GM21360 (cell line): ENCODE results near the gene CD72.
"Not testable (repeated sequence)": the region's sequence is repeated elsewhere in the genome, so short reads cannot be mapped to it uniquely, and the experiment has no call there.

Experiments used
- ATAC-seq: cut with Tn5 transposase; IDR thresholded peaks from one replicate; pipeline ENCODE4 v1.9.1; 2021; ENCODE audit warnings: mild to moderate bottlenecking, moderate library complexity; ENCODE audit not compliant: unreplicated experiment

The CD72 gene

DNA sequence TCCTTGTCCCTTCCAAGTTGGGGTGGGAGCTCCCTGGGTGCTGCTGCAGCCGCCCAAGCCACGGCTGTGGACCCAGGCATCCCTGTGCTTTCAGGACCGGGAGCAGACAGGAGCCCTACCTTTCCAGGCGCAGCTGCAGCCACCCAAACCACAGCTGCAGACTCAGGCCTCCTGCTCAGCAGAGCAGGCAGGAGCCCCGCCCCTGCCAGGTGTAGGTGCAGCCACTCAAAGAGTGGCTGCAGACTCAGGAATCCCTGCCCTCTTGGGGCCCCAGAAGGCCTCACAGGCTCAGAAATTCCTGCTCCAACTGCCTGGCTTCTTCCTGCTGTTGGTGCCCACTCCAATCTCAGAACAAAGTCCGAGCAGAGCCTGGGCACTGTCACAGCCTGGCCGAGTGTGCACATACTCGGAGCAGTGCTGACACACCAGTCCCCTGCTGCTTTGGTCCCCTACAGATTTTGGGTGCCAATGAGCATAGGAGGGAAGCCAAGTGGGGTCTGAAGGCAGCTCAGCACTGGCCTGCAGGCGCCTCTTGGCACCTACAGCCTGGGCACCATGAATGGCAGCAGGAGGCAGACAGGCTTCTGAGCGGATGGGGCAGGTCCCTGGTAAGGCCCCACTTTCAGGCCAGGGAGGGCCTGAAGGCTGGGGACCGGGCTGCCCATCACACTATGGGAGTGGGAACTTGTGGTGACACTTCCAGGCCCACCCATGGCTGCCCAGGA, 19.2 kb downstream of the CD72 start:
- ATAC-seq = no peak

DNA sequence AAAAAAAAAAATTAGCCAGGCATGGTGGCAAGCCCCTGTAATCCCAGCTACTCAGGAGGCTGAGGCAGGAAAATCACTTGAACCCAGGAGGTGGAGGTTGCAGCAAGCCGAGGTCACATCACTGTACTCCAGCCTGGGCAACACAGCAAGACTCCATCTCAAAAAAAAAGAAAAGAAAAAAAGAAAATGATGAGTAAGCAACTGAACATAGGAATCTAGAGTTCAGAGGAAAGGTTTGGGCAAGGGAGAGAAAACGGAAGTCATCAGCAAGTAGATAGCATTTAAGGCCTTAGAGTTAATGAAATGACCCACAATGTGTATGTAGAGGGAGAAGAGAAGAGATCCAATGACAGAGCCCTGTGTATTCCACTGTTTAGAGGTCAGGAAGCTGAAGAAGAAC, 21.3 kb downstream of the CD72 start:
- ATAC-seq = not testable (repeated sequence)

DNA sequence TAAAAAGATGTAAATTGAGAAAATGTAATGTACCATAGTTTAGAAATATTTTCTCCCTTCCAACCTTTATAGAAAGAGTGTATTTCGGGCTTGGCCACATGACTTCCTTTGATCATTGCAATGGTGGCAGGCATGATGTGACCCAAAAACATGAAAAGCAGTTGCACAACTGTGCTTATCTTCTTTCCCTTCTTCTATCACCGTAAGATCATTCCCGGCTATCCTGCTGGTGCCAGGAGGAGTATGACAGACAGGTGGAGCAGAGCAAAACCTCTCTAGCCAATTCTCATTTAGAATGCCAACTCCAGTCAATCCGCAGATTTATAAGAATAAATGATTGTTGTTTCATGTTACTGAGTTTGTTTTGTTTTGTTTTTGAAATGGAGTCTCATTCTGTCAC, 23.7 kb downstream of the CD72 start:
- ATAC-seq = no peak

DNA sequence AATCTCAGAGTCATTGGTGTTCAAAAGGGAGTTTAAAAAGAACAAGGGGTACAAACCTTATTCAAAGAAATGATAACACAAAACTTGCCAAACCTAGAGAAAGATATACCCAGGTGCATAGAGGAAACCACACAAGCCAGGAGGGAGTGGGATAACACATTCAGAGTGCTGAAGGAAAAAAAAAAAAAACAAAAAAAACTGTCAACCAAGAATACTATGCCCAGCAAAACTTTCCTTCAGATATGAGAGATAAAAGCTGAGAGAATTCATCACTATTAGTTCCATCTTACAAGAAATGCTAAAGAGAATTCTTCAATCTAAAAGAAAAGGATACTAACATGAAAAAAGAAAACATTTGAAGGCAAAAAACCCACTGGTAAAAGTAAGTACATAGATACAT, 24.6 kb downstream of the CD72 start:
- no peak for ATAC-seq

DNA sequence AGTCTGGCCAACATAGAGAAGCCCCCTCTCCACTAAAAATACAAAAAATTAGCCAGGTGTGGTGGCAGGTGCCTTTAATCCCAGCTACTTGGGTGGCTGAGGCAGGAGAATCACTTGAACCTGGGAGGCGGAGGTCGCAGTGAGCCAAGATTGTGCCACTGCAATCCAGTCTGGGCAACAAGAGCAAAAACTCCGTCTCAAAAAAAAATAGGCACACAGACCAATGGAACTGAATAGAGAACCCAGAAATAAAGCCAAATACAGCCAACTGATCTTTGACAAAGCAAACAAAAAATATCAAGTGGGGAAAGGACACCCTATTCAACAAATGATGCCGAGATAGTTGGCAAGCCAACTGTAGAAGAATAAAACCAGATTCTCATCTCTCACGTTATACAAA, 29.7 kb downstream of the CD72 start:
- not testable (repeated sequence) for ATAC-seq

DNA sequence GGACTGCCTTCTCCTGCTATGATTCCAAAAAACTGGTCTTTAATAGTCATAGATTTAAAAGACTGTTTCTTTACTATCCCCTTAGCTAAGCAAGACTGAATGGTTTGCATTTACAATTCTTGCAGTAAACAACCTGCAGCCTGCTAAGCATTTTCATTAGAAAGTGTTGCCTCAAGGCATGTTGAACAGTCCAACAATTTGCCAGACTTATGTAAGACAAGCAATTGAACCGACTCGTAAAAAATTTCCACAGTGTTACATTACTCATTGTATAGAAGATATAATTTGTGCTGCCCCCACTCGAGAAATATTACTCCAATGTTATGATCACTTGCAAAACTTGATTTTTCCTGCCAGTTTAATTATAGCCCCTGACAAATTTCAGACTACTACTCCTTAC, 33.5 kb downstream of the CD72 start:
- not testable (repeated sequence) for ATAC-seq

DNA sequence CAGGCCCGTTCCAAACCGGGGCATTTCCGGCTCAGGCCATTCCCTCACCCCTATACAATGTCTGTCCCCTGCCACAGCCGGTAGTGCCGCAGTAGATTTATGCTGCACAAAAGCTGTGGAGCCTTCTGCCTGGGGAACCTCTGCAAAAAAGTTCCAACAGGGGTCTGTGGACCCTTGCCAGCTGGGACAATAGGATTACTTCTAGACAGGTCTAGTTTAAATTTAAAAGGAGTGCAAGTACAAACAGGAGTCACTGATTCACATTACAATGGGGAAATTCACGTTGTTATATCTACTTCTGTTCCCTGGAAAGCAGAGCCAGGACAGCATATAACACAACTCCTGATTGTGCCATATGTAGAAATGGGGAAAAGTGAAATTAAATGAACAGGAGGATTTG, 34.7 kb downstream of the CD72 start:
- ATAC-seq = not testable (repeated sequence)

DNA sequence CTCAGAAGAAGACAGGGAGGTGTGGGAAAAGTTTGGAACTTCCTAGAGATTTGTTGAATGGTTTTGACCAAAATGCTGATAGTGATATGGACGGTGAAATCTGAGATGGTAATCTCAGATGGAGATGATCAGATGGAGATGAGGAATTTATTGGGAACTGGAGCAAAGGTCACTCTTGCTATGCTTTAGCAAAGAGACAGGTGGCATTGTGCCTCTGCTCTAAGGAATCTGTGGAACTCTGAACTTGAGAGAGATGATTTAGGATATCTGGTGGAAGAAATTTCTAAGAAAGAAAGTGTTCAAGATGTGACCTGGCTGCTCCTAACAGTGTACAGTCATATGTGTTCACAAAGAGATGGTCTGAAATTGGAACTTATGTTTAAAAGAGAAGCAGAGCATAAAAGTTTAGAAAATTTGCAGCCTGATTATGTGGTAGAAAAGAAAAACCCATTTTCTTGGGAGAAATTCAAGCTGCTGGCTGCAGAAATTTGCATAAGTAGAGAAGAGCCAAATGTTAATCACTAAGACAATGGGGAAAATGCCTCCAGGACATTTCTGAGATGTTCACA, 38.5 kb downstream of the CD72 start:
- not testable (repeated sequence) for ATAC-seq

DNA sequence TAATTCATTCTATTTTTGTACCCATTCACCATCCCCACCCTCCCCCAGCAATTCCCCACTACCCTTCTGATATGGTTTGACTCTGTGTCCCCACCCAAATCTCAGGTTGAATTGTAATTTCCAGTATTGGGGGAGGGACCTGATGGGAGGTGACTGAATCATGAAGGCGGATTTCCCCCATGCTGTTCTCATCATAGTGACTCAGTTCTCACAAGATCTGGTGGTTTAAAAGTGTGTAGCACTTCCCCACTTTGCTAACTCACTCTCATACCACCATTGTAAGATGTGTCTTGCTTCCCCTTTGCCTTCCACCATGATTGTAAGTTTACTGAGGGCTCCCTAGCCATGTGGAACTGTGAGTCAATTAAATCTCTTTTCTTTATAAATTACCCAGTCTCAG, 39.1 kb downstream of the CD72 start:
- ATAC-seq = no peak

DNA sequence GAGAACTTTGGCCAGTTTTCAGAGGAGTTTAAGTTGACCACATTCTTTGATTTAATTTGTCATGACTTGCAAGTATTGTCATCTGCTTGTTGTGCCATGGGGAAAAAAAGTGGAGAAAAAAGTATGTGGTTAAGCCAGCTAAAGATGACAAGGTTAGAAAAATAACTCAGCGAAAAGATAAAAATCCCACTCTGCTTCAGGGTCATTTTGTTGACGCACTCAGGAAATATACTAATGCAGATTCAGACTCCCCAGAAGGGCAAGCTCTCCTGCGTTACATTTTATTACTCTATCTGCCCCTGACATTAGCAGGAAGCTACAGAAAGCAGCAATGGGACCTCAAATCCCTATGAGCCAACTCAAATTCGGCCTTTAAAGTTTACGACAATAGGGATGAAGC, 40.7 kb downstream of the CD72 start:
- ATAC-seq = no peak

DNA sequence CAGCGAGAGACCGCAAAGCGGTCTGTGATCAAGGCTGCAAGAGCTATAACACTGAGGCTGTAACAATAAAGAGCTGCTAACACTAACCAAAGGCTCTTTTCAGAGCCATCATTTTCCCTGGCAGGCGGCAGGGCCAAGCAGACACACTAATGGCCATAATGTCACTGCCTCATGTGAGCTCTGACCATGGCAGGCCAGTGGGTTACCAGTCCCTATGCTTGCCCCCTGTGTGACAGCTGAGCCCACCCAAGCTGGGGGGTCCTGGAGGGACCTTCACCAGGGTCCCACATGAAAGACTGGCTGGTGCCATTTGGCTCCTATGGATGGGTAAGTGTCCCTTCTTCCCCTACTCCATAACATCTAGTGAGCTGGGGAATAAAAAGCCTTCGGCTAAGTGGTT, 42.7 kb downstream of the CD72 start:
- no peak for ATAC-seq

DNA sequence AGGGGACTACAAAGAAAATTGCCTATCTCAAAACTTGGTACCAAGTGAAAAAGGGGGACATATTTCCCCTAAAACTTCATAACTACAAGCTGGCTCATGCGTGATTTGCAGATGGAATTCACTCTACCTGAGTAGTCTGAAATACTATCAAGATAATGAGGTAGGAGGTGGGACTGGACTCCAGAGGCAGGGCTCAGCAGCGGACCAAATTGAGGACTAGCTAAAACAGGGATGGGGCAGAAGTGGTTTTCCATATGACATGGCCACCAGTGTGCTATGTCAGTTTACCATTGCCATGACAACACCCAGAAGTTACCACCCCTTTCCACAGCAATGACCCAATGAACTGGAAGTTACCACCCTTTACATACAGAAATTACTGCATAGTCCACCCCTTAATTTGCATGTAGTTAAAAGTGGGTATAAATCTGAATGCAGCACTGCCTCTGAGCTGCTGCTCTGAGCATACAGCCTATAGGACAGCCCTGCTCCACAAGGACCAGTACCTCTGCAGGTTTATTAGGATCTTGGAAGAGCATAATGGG, 43.6 kb downstream of the CD72 start:
- no peak for ATAC-seq

DNA sequence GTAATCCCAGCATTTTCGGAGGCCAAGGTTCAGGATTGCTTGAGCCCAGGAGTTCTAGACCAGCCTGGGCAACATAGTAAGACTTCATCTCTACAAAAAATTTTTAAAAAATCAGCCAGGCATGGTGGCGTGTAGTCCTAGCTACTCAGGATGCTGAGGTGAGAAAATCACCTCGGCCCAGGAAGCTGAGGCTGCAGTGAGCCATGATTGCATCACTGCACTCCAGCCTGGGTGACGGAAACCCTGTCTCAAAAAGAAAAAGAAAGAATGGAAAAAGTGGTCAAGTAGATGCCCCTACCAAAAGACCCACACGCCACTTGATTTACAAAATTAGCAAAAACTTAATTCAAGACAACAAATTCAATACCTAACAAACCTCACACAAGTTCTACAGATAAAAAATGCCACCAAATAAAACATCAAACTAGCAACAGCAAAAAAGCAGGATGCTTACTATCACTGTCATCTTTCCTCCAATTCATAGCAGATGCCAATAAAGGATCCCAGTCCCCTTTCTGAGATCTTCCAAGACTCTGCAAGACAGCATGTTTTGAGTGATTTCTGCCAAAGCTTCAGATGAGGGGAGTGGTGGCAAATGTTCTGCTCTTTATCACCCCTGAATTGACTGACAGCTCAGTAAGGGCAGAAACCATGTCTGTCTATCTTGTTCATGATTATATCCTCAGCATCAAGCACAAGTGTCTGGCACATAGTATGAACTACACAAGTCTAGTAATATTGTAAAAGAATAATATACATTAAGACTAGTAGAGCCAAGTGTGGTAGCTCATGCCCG, 47.3 kb downstream of the CD72 start:
- no peak for ATAC-seq

DNA sequence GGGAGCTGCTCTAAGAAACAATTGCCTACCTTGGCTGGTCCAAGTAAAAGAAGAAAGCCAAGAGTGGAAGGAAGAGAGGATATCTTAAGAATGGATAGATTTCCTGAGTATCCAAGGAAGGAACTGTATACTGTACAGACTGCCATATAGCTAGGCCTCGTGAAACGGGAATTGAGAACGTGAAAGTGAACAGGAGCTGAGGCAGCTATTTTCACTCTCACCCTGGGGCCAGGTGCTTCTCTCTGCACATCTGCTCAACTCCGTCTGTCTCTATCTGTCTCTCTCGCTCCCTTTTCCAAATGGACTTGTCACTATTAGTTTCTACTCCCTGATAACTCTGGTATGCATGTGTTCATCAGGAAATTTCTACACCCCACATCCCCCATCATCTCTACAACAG, 49.0 kb downstream of the CD72 start:
- no peak for ATAC-seq

DNA sequence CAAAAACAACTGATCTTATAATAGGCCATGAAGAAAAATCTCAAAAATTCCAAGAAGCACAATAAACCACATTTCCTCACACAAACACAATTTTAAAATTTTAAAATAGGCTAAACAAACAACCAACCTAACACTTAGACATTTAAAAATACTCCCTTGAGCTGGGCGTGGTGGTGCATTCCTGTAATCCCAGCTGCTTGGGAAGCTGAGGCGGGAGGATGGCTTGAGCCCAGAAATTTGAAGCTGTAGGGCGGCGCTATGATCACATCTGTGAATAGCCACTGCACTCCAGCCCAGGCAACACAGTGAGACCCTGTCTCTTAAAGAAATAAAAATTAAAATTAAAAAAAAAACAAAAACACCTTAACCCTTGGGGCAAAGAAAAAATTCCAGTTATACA, 50.0 kb downstream of the CD72 start:
- ATAC-seq = no peak

DNA sequence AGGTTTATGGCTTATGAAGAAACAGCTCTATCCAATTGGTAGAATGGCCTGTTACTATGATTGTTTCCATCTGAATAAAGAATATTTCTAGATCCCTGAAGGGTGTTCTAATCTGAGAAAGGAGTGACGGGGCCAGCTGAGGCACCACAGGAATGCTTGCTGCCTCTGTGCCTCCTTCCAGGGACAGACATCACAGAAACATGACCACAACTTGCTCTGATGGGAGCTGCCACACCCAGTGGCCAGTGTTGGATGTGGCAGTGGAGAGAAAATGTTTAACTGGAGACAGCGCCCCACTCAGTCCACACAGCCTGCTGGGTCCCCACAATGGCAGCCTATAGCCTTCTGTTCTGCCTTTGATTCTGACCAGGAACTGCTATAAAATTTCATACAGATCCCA, 51.8 kb downstream of the CD72 start:
- ATAC-seq = no peak

DNA sequence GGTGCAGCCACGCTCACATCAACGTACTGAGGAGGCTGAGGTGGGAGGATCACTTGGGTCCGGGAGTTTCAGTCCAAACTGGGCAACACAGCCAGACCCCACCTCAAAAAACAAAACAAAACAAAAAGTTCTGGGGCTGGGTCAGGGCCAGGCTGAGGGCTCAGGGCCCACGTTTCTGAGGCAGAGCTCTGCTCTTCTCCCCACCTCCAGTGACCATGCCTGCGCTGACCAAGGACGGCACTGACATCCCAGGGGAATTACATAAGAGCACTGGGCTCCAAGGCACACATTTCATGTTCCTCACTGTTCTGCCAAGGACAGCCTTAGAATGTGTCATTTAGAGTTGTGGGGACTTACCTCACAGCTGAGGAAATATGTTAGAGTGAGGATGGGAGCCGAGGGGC, 53.6 kb downstream of the CD72 start:
- no peak for ATAC-seq

DNA sequence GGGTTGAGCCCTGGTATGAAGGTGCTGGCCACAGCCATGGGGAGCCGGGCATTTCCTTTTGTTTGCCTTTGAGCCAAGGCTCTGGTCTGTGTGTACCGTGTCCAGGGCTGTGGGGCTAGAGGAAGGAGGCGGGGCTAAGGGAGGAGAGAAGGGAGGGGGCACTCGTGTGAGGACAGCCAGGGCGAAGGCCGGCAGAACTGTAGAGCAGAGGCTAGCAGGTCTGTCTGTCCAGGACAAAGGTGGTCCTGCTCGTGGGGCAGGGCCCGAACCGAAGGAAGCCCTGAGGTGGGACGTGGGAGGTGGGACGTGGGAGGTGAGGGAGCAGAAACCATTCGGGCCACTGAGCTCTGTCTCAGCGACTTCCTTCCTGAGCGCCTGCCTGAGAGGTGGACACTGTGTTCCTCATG, 54.4 kb downstream of the CD72 start:
- no peak for ATAC-seq

DNA sequence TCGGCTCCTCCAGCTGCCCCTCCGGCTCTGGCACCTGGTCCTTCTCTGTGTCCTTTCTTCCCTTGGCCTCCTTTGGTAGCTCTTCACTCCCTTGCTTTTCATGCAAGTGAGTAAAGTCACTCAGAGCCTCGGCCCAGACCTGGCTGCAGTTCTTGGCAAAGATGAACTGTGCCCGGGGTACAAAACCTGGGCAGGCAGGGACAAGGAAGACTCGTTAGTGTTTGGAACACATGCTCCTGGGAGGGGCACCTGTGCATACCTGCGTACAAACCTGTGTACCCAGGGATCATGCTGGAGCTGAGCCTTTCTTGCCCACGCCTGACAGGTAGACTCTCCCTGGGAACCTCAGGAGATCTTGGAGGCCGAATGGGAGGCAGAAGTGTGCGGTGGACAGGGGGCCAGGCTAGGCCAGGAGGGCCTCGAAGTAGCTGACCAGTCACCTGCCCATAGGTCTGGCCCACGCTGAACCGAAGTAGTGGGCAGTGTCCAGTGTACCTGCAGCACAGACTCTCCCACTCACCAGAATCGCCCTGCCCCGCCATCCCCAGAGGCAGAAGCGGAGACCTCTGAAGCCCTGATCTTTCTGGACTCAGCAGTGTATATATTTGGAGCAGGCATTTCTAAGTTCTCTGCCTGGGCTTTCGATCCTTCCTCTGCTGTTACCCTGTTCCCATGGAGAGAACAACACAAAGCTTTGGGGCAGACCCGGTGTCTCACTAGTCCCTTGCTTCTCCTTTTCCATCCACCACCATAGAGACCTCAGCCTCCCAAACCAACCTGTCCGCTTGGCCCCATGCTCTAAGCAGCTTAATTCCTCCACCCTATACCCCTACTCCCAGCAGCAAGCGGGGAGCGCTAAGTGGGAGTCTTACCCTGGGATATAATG, 55.1 kb downstream of the CD72 start:
- no peak for ATAC-seq

DNA sequence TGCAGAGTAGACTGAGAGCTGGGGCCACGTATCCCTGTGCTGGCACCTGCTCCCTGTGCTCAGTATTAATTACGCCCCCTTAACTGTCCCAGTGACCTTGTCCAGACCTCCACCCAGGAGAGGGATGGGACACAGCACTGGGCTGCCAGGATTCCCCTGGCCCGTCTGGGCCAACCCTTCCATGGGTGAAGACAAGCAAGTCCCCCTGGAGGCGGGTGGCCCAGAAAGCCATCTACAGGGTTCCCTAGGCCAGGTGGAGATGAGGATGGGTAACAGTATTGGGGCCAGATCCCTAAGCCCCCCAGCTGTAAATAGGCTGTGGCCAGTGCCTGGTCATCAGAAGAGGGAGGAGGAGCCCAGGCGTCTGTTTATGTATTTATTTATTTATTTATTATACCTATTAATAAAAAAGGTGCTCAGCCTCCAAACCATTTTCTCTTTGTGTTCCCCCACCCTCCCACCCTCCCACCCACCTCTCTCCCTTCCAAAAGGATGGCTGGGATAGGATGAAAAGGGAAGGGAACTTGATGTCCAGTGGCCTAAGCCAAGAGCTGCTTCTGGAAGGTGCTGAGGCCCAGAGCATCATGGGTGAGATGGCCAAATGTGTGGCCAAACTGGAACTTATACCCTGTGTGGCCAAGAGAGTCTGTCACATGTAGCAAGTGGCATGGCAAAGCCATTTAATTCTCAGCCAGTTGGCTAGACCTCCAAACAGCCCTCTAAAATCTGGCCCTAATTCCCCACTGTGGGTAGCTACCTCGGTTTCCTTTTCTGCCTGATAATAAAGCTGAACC, 56.5 kb downstream of the CD72 start:
- no peak for ATAC-seq
